MCF 10A (cell line): ENCODE data around the gene MVB12B. TPM values are rescaled to one million over a fixed set of nuclear protein-coding genes. Genes with fewer than 3 reads are reported as not detected.

Source experiments
- BruUV-seq: library from RNA; stranded (reverse); fragments of 400-500 nt; replicated peaks from 2 replicates; lab custom pipeline; 2021; lab: Mats Ljungman, UMichigan
- CTCF ChIA-PET: fragments of 300-600 bp; sonication (Branson Sonifier 250); formaldehyde crosslinking; extraction: SDS; loops from one replicate; lab custom pipeline; 2021; ENCODE audit warnings: antibody characterized with exemption, inconsistent platforms; lab: Yijun Ruan, JAX
- POLR2A ChIA-PET: fragments of 300-600, 350-650 bp; sonication (Branson Sonifier 250); formaldehyde crosslinking; extraction: SDS; loops from one replicate; lab custom pipeline; 2020; ENCODE audit warnings: antibody characterized with exemption, inconsistent platforms; lab: Yijun Ruan, JAX
- DNase-seq: peaks from one replicate; pipeline ENCODE4 v3.0.0-alpha.2; 2018; ENCODE audit not compliant: unreplicated experiment
- H3K27ac Mint-ChIP-seq: one replicate; pipeline ENCODE4 v1.8.0; 2022; ENCODE audit warnings: mild to moderate bottlenecking, low read depth, mixed read lengths; ENCODE audit not compliant: unreplicated experiment
- H3K27me3 Mint-ChIP-seq: one replicate; pipeline ENCODE4 v1.8.0; 2022; ENCODE audit warnings: mixed read lengths; ENCODE audit not compliant: insufficient read depth, unreplicated experiment
- H3K36me3 Mint-ChIP-seq: one replicate; pipeline ENCODE4 v1.8.0; 2022; ENCODE audit warnings: mild to moderate bottlenecking, moderate library complexity, mixed read lengths; ENCODE audit not compliant: insufficient read depth, unreplicated experiment
- H3K4me1 Mint-ChIP-seq: one replicate; pipeline ENCODE4 v1.8.0; 2022; ENCODE audit warnings: mixed read lengths; ENCODE audit not compliant: insufficient read depth, unreplicated experiment
- H3K4me3 Mint-ChIP-seq: one replicate; pipeline ENCODE4 v1.8.0; 2022; ENCODE audit warnings: mild to moderate bottlenecking, moderate library complexity, mixed read lengths; ENCODE audit not compliant: unreplicated experiment
- H3K9me3 Mint-ChIP-seq: one replicate; pipeline ENCODE4 v1.8.0; 2022; ENCODE audit warnings: mixed read lengths; ENCODE audit not compliant: unreplicated experiment
- CTCF ChIP-seq: fragments of 200-600 bp; IDR thresholded peaks from one replicate; pipeline ENCODE4 v1.8.0; 2022; ENCODE audit warnings: antibody characterized with exemption, mild to moderate bottlenecking; ENCODE audit not compliant: unreplicated experiment
- intact Hi-C: fragments of 100-400 bp; cut with micrococcal nuclease; formaldehyde crosslinking; loops from 2 replicates; pipeline ENCODE4 v1.14.1; 2022
- total RNA-seq: library from RNA; stranded (reverse); gene quantifications from 2 replicates; pipeline ENCODE4 v1.2.3, GENCODE V29; 2022

The MVB12B gene
- total RNA-seq, 1 experiment from 2014 or later = 5.5 TPM

GRCh38 chr9:126398403-126399058 is 71.9 kb downstream of the MVB12B start:
- ChIA-PET CTCF (interaction anchor here (0.5 to 4.1 kb wide), 45 partner anchors 9 to 1029 kb away, joined by 3 to 52 read pairs (median 4); no protein-coding TSS in a partner anchor), POLR2A (interaction anchor here (0.6 to 1.4 kb wide), 4 partner anchors 18 to 991 kb away, joined by 3 to 4 read pairs (median 3); no protein-coding TSS in a partner anchor)
- peak; percentile 68 for DNase-seq
- intact Hi-C loops = loop anchor here (1.0 to 10.0 kb wide), 5 partner anchors 93 to 990 kb away; partner anchors contain the start of gene PBX3
- Mint-ChIP-seq H3K27ac (no peak overlapping the region), H3K4me3 (no peak overlapping the region), H3K9me3 (no peaks in the 10 kb centered on the region), H3K27me3 (no peaks in the 10 kb centered on the region), H3K36me3 (no peaks in the 10 kb centered on the region), H3K4me1 (no peaks in the 10 kb centered on the region)
- BruUV-seq = no TSS peak
- TF ChIP-seq CTCF = peak; percentile 94

GRCh38 chr9:126399251-126399650 is 72.6 kb downstream of the MVB12B start:
- TF ChIP-seq CTCF = no peak
- Mint-ChIP-seq H3K4me3 (no peak overlapping the region), H3K4me1 (no peaks in the 10 kb centered on the region), H3K9me3 (no peaks in the 10 kb centered on the region), H3K36me3 (no peaks in the 10 kb centered on the region), H3K27ac (no peak overlapping the region), H3K27me3 (no peaks in the 10 kb centered on the region)
- BruUV-seq = no TSS peak
- intact Hi-C loops = loop anchor here (2.0 to 10.0 kb wide), 2 partner anchors 654 to 990 kb away; partner anchors contain the start of gene PBX3
- POLR2A ChIA-PET = no interaction called here
- DNase-seq = no peak
- CTCF ChIA-PET = interaction anchor here (0.5 to 4.1 kb wide), 33 partner anchors 10 to 992 kb away, joined by 3 to 52 read pairs (median 4); no protein-coding TSS in a partner anchor

DNA sequence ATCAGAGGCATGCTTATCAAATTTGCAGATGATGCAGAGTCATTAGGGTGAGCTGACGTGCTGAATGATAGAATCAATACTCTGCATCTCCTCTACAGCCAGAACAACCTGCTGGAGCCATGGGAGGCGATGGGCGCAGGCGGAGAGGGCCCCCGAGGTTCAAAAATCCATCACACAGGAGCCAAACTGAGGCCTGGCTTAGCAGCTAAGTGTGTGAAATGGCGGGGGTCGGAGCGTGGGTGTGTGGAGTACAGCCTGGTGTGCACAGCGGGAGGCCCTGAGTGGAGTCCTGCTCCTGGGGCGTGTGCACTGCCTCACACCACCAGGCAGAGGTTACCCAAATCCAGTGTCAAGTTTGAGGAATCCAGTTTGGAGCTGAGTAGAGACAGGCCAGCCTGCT is 73.2 kb downstream of the MVB12B start:
- ChIA-PET CTCF (interaction anchor here (0.5 to 4.1 kb wide), 10 partner anchors 16 to 993 kb away, joined by 3 to 52 read pairs (median 4); no protein-coding TSS in a partner anchor), POLR2A (no interaction called here)
- H3K27ac Mint-ChIP-seq = no peak overlapping the region
- BruUV-seq = no TSS peak
- H3K4me3 Mint-ChIP-seq = no peak overlapping the region
- no peak for DNase-seq
- intact Hi-C loops = loop anchor here (2.0 to 10.0 kb wide), 2 partner anchors 655 to 991 kb away; partner anchors contain the start of gene PBX3
- TF ChIP-seq CTCF = no peak
- no peaks in the 10 kb centered on the region for H3K27me3 Mint-ChIP-seq
- H3K4me1 Mint-ChIP-seq = no peaks in the 10 kb centered on the region
- no peaks in the 10 kb centered on the region for H3K9me3 Mint-ChIP-seq
- H3K36me3 Mint-ChIP-seq = no peaks in the 10 kb centered on the region

GRCh38 chr9:126400571-126400970 is 73.9 kb downstream of the MVB12B start:
- DNase-seq = no peak
- no peaks in the 10 kb centered on the region for H3K4me1 Mint-ChIP-seq
- CTCF ChIA-PET = interaction anchor here (4.1 kb wide), 1 partner anchor 97 kb away, joined by 52 read pairs; no protein-coding TSS in a partner anchor
- TF ChIP-seq CTCF = no peak
- intact Hi-C loops = no loop called here
- peak overlapping the region; percentile 37 for H3K27ac Mint-ChIP-seq
- POLR2A ChIA-PET = no interaction called here
- H3K4me3 Mint-ChIP-seq = no peak overlapping the region
- no peaks in the 10 kb centered on the region for H3K36me3 Mint-ChIP-seq
- H3K27me3 Mint-ChIP-seq = no peaks in the 10 kb centered on the region
- no TSS peak for BruUV-seq
- no peaks in the 10 kb centered on the region for H3K9me3 Mint-ChIP-seq
